ENCODE results near the gene SPEM2.

SPEM2 gene

GRCh38 chr17:7476951-7477350 lies 51.5 kb downstream of the SPEM2 start:
- DNase-seq: no peak
